Kidney (tissue), 14 donors: ENCODE measurements around the gene ITGB8. TPM values are rescaled to one million over a fixed set of nuclear protein-coding genes. Genes with fewer than 3 reads are reported as not detected.

Source experiments
- DNase-seq, 5 donors: peaks; one replicate each; pipeline ENCODE4 v3.0.0-alpha.2; 2013 to 2020
- FAIRE-seq: peaks from 2 replicates; lab custom pipeline; 2012; peaks lifted over from hg19 to GRCh38; lab: Jason Lieb, UNC
- H3K27ac ChIP-seq, 2 donors: one replicate each; pipeline ENCODE4 v1.7.0; 2013; ENCODE audit warnings: low read depth in 2 of 2, low read length in 2 of 2, inconsistent platforms in 1 of 2
- H3K27me3 ChIP-seq: one replicate; pipeline ENCODE4 v1.7.1; 2013; ENCODE audit warnings: low read length, inconsistent platforms; ENCODE audit not compliant: control insufficient read depth, insufficient read depth
- H3K36me3 ChIP-seq, 3 donors: one replicate each; pipeline versions ENCODE4 v1.7.0 to v1.7.1; 2013; ENCODE audit warnings: low read length in 3 of 3, control low read depth in 1 of 3, inconsistent platforms in 1 of 3; ENCODE audit not compliant: insufficient read depth in 3 of 3, control insufficient read depth in 2 of 3
- H3K4me1 ChIP-seq, 3 donors: one replicate each; pipeline versions ENCODE4 v1.7.0 to v1.7.1; 2013; ENCODE audit warnings: low read length in 3 of 3, inconsistent platforms in 1 of 3, low read depth in 1 of 3; ENCODE audit not compliant: control insufficient read depth in 2 of 3, insufficient read depth in 2 of 3
- H3K4me3 ChIP-seq, 3 donors: one replicate each; pipeline versions ENCODE4 v1.7.0 to v1.8.1; 2013; ENCODE audit warnings: low read length in 3 of 3, control low read depth in 1 of 3, inconsistent platforms in 1 of 3
- H3K9ac ChIP-seq, 3 donors: one replicate each; pipeline versions ENCODE4 v1.7.0 to v1.7.1; 2013; ENCODE audit warnings: low read length in 3 of 3, control low read depth in 1 of 3, inconsistent platforms in 1 of 3
- H3K9me3 ChIP-seq, 3 donors: one replicate each; pipeline versions ENCODE4 v1.7.0 to v1.7.1; 2013; ENCODE audit warnings: low read length in 3 of 3, control low read depth in 1 of 3, inconsistent platforms in 1 of 3; ENCODE audit not compliant: control insufficient read depth in 2 of 3, insufficient read depth in 1 of 3
- CTCF ChIP-seq: IDR thresholded peaks from 3 replicates; pipeline ENCODE4 v1.5.1; 2012; ENCODE audit warnings: mild to moderate bottlenecking, moderate library complexity, borderline replicate concordance; ENCODE audit not compliant: insufficient read depth; ENCODE audit errors: extremely low read depth
- intact Hi-C: fragments of 100-400 bp; cut with DNase I; formaldehyde crosslinking; loops from one replicate; pipeline ENCODE4 v1.11.1; 2022
- polyA plus RNA-seq: library from polyadenylated mRNA; stranded (reverse); fragments of 350-450 nt; fragmentation: Illumina TruSeq; extraction: RNeasy Lipid Tissue Mini Kit (QIAGEN cat#74804); gene quantifications from one replicate; pipeline ENCODE4 v1.2.3, GENCODE V29; 2014; ENCODE audit warnings: low read depth, low replicate concordance; ENCODE audit not compliant: insufficient read depth
- total RNA-seq: library from RNA; stranded (reverse); fragmentation: NEBNext Ultra II Directional; extraction: Animal tissue kit (Norgen Biotek cat#: 25700); gene quantifications from one replicate; pipeline ENCODE4 v1.2.1, GENCODE V29; 2021
- donor health status: control.
- donor health status: control.
- donor health status: control.
- donor health status: control.
- donor health status: control.
- donor health status: DM: yes; HTN: yes; CAD: no.
- donor health status: Normal renal cell carcinoma (clear cell type).

ITGB8 gene
- total and polyA plus RNA-seq, 2 donors from 2014 or later = 10.3 to 213 TPM

GRCh38 chr7:20438694-20439376, 108.1 kb downstream of the ITGB8 start:
- FAIRE-seq (no peak), DNase-seq (no peak)
- no peaks in the 10 kb centered on the region for H3K4me1 ChIP-seq
- no peak overlapping the region for H3K9ac ChIP-seq
- H3K36me3 ChIP-seq = no peaks in the 10 kb centered on the region
- no peak overlapping the region for H3K4me3 ChIP-seq
- TF ChIP-seq CTCF = no peak
- H3K27me3 ChIP-seq = no peaks in the 10 kb centered on the region
- H3K27ac ChIP-seq = no peak overlapping the region
- no peaks in the 10 kb centered on the region for H3K9me3 ChIP-seq
- intact Hi-C loops = no loop called here

- no peaks in the 10 kb centered on the region for H3K9me3 ChIP-seq
- no peaks in the 10 kb centered on the region for H3K36me3 ChIP-seq
- DNase-seq (peak in 1 of 5 donors; percentile 41), FAIRE-seq (no peak)
- H3K27me3 ChIP-seq = no peaks in the 10 kb centered on the region
- no peak for TF ChIP-seq CTCF
- no peak overlapping the region for H3K9ac ChIP-seq
- H3K4me1 ChIP-seq = no peaks in the 10 kb centered on the region
- H3K4me3 ChIP-seq = no peak overlapping the region
- intact Hi-C loops = no loop called here
- no peak overlapping the region for H3K27ac ChIP-seq
Observed at GRCh38 chr7:20439416-20440185, 108.9 kb downstream of the ITGB8 start.

- Histone ChIP-seq H3K27me3 (no peaks in the 10 kb centered on the region), H3K36me3 (no peaks in the 10 kb centered on the region), H3K9me3 (peaks cover 0 to 4% (median 0%) of the 10 kb centered on the region in 3 donors), H3K4me1 (no peaks in the 10 kb centered on the region), H3K4me3 (no peak overlapping the region), H3K9ac (no peak overlapping the region), H3K27ac (no peak overlapping the region)
- intact Hi-C loops = no loop called here
- no peak for TF ChIP-seq CTCF
- DNase-seq = peak in 1 of 5 donors; percentile 14
- no peak for FAIRE-seq
Observed at GRCh38 chr7:20440472-20441105, 109.9 kb downstream of the ITGB8 start.
